Measurements from ENCODE around the gene STK36.

GRCh38 chr2:218680061-218680460, 8.2 kb downstream of the STK36 start:
- TF ChIP-seq, protein P1, sequence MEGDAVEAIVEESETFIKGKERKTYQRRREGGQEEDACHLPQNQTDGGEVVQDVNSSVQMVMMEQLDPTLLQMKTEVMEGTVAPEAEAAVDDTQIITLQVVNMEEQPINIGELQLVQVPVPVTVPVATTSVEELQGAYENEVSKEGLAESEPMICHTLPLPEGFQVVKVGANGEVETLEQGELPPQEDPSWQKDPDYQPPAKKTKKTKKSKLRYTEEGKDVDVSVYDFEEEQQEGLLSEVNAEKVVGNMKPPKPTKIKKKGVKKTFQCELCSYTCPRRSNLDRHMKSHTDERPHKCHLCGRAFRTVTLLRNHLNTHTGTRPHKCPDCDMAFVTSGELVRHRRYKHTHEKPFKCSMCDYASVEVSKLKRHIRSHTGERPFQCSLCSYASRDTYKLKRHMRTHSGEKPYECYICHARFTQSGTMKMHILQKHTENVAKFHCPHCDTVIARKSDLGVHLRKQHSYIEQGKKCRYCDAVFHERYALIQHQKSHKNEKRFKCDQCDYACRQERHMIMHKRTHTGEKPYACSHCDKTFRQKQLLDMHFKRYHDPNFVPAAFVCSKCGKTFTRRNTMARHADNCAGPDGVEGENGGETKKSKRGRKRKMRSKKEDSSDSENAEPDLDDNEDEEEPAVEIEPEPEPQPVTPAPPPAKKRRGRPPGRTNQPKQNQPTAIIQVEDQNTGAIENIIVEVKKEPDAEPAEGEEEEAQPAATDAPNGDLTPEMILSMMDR (IDR thresholded peaks at IDR 0.05), result no peak
- no peak for TF ChIP-seq POLR2A (IDR thresholded peaks at IDR 0.05; ENCODE audit: low read length)
